ENCODE data around the gene SYNDIG1L.
"Not testable (repeated sequence)": the region's sequence is repeated elsewhere in the genome, so short reads cannot be mapped to it uniquely, and the experiment has no call there.

The SYNDIG1L gene

DNA sequence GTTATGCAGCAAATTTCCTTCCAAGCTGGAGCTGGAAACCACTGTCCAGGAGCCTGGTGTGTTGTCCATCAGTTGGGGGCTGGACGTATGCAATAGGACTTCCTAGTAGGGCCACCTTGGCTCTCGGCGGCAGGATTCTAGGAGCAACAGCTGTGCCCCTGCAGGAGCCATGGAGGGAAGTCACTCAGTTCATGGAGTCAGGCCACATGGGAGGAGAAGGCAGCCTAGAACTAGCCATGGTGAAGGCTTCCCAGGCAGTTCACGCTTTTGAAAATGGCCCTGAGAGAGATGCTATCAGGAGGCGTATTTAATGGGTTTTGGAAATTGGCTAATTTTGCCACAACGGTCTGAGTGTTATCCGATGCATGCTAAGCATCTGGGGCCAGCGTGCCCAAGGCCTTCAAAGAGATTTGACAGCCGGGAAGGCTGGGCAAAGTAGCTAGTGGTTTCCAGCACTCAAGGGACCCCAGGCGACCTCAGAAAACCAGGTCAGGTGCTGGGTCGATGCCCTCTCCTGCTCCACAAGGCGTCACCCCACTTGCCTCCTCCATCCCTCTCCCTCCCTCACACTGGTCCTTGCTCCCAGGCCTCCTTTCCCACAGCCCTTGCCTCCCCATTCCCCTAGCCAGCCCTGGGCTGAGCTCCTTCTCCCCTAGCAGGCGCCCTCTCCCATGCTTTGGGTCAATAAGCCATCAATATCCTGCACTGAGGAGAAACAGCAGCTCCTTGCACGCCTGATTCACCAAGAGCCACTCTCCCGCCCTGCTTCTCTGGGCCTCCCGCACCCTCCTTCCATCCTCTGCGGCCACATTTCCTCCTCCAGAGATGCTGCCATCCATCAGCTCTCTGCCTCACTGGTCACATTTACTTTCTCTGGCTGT, 30.9 kb upstream of the SYNDIG1L start:
- no peak overlapping the region for H3K4me3 ChIP-seq (ENCODE audit: low read depth, low read length)
- no peak overlapping the region for H3K4me2 ChIP-seq (ENCODE audit: low read length)
- H3K79me2 ChIP-seq = no peaks in the 10 kb centered on the region
- no peak overlapping the region for H3K27ac ChIP-seq
- H3K4me1 ChIP-seq = no peaks in the 10 kb centered on the region
- H2AFZ ChIP-seq = no peak overlapping the region
- no peak overlapping the region for H3K9ac ChIP-seq
- TF ChIP-seq, protein P1, sequence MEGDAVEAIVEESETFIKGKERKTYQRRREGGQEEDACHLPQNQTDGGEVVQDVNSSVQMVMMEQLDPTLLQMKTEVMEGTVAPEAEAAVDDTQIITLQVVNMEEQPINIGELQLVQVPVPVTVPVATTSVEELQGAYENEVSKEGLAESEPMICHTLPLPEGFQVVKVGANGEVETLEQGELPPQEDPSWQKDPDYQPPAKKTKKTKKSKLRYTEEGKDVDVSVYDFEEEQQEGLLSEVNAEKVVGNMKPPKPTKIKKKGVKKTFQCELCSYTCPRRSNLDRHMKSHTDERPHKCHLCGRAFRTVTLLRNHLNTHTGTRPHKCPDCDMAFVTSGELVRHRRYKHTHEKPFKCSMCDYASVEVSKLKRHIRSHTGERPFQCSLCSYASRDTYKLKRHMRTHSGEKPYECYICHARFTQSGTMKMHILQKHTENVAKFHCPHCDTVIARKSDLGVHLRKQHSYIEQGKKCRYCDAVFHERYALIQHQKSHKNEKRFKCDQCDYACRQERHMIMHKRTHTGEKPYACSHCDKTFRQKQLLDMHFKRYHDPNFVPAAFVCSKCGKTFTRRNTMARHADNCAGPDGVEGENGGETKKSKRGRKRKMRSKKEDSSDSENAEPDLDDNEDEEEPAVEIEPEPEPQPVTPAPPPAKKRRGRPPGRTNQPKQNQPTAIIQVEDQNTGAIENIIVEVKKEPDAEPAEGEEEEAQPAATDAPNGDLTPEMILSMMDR (IDR thresholded peaks at IDR 0.05) = no peak
- no peaks in the 10 kb centered on the region for H3K27me3 ChIP-seq (ENCODE audit: control insufficient read depth, insufficient read depth, low read length)
- no peaks in the 10 kb centered on the region for H3K36me3 ChIP-seq (ENCODE audit: control insufficient read depth, insufficient read depth, low read length)
- no peaks in the 10 kb centered on the region for H3K9me3 ChIP-seq (ENCODE audit: control insufficient read depth, low read length)

DNA sequence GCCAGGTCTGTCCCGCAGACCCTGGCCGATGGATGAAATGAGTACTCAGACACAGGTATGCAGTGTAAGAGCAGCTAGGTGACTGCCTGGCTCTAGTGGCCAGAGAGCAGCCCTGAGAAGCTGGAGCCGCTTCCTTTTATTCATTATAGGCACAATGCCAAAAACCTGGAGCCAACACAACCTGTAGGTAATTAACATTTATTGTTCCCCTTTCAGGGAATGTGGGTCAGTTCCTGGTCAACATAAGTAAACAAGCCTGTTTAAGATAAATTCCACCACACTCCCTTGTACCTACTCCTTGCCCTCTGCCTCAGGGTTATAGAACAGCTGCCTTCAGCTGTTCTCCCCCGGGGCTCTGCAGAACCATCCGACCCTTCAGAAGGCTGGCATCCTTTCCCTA, 28.4 kb upstream of the SYNDIG1L start:
- H3K79me2 ChIP-seq; H3K36me3 ChIP-seq (ENCODE audit: control insufficient read depth, insufficient read depth, low read length); H3K4me3 ChIP-seq (ENCODE audit: low read depth, low read length); H3K4me2 ChIP-seq (ENCODE audit: low read length); H3K9me3 ChIP-seq (ENCODE audit: control insufficient read depth, low read length); H2AFZ ChIP-seq; H3K4me1 ChIP-seq; H3K27me3 ChIP-seq (ENCODE audit: control insufficient read depth, insufficient read depth, low read length); H3K27ac ChIP-seq; H3K9ac ChIP-seq: not testable (repeated sequence)

DNA sequence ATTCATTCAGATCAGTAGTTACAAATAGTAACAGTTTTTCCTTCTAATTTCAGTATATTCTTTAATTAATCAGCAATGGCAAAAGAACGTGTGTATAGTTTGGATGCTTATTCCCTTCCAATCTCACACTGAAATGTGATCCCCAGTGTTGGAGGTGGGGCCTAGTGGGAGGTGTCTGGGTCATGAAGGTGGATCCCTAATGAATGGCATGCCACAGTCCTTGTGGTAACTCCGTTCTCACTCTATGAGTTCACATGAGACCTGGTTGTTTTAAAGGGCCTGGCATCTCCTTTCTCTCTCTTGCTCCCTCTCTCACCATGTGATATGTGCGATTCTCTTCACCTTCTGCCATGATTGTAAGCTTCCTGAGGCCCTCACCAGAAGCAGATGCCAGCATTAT, 18.9 kb upstream of the SYNDIG1L start:
- TF ChIP-seq, protein P1 (IDR thresholded peaks at IDR 0.05) = no peak
- Histone ChIP-seq H3K4me1 (no peaks in the 10 kb centered on the region), H3K9me3 (ENCODE audit: control insufficient read depth, low read length) (no peaks in the 10 kb centered on the region), H3K27ac (no peak overlapping the region), H2AFZ (no peak overlapping the region), H3K27me3 (ENCODE audit: control insufficient read depth, insufficient read depth, low read length) (no peaks in the 10 kb centered on the region), H3K36me3 (ENCODE audit: control insufficient read depth, insufficient read depth, low read length) (no peaks in the 10 kb centered on the region), H3K4me3 (ENCODE audit: low read depth, low read length) (no peak overlapping the region), H3K9ac (no peak overlapping the region), H3K4me2 (ENCODE audit: low read length) (no peak overlapping the region), H3K79me2 (no peaks in the 10 kb centered on the region)

DNA sequence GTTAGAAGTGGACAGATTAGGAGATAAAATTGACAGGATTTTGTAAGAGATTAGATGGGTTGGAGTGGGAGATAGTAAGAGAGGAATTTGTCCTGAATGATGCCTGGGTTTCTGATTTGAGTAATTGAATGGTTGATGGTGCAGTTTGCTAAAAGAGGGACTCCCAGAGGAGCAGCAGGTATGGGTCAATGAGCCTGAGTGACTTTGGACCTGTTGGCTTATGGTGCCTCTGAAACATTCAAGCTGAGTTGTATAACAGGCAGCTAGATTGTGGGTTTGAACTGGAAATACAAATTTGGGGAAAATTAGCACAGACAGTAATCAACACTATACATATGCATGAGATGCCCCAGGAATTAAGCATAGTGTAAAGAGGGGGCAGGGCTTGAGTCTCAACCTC, 16.7 kb upstream of the SYNDIG1L start:
- Histone ChIP-seq H3K79me2 (no peaks in the 10 kb centered on the region), H3K27me3 (ENCODE audit: control insufficient read depth, insufficient read depth, low read length) (no peaks in the 10 kb centered on the region), H2AFZ (no peak overlapping the region), H3K36me3 (ENCODE audit: control insufficient read depth, insufficient read depth, low read length) (no peaks in the 10 kb centered on the region), H3K4me2 (ENCODE audit: low read length) (no peak overlapping the region), H3K4me1 (no peaks in the 10 kb centered on the region), H3K9ac (no peak overlapping the region), H3K9me3 (ENCODE audit: control insufficient read depth, low read length) (no peaks in the 10 kb centered on the region), H3K27ac (no peak overlapping the region), H3K4me3 (ENCODE audit: low read depth, low read length) (no peak overlapping the region)
- TF ChIP-seq, protein P1 (IDR thresholded peaks at IDR 0.05) = no peak

DNA sequence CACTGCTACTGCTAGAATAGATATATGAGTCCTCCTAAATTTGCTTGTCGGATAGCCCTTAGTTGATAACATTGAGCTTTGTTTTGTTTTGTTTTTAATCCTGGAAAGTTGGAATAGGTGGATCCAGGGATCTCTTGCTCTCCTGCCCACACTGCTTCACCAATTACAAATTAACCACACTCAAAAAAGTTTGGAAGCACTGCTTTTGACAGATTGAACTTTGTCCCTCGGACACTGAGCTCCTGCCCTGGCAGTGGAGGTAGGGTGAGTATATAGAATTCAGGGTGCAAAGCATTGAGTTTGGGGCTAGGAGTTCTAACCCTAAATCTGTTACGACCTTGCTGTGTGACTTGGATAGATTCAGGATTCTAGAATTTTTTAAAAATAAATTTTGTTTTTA, 15.1 kb upstream of the SYNDIG1L start:
- TF ChIP-seq, protein P1 (IDR thresholded peaks at IDR 0.05) = no peak
- no peak overlapping the region for H3K9ac ChIP-seq
- no peaks in the 10 kb centered on the region for H3K27me3 ChIP-seq (ENCODE audit: control insufficient read depth, insufficient read depth, low read length)
- H3K9me3 ChIP-seq (ENCODE audit: control insufficient read depth, low read length) = no peaks in the 10 kb centered on the region
- H3K27ac ChIP-seq = no peak overlapping the region
- no peak overlapping the region for H2AFZ ChIP-seq
- no peaks in the 10 kb centered on the region for H3K79me2 ChIP-seq
- no peaks in the 10 kb centered on the region for H3K4me1 ChIP-seq
- H3K36me3 ChIP-seq (ENCODE audit: control insufficient read depth, insufficient read depth, low read length) = no peaks in the 10 kb centered on the region
- H3K4me3 ChIP-seq (ENCODE audit: low read depth, low read length) = no peak overlapping the region
- no peak overlapping the region for H3K4me2 ChIP-seq (ENCODE audit: low read length)

Measured in parathyroid adenoma (tissue), 2 donors.